HL-60 (cell line): ENCODE results near the gene USP48.

Experiments
- GABPA ChIP-seq: IDR thresholded peaks from 2 replicates; pipeline ENCODE4 v1.6.1; 2012; ENCODE audit warnings: low read depth
- POLR2AphosphoS5 ChIP-seq: IDR thresholded peaks from 2 replicates; pipeline ENCODE4 v1.6.1; 2012; ENCODE audit warnings: low read depth
- TF ChIP-seq, protein P1 (sequence below): IDR thresholded peaks from one replicate; pipeline ENCODE4 v1.5.1; 2011; ENCODE audit warnings: low read length, control low read depth, inconsistent platforms; ENCODE audit not compliant: insufficient read depth
- TF ChIP-seq, protein P2 (sequence below): IDR thresholded peaks from 2 replicates; pipeline ENCODE4 v1.6.1; 2012; ENCODE audit warnings: low read depth; ENCODE audit not compliant: insufficient replicate concordance

DNA sequence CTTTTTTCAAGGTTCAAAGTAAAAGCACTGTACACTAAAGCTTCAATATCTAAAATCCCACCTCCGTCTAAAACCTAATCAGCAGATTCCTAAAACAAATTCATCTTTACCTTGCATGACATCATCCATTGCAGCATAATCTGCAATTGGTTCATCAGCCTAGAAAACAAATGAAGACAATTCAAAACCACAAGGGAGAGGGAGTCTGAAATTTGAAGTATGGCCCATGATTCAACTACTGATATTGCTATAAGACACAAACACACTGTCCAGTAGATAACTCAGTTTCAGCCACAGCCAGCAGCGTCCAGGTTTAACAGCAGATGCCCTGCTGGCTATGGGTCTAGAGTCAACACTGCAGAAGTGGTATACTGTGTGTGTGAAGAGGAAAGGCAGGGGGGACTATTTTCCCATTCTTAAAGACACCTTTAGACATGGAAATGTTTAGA lies 95.8 kb downstream of the USP48 start:
- TF ChIP-seq, protein P1, sequence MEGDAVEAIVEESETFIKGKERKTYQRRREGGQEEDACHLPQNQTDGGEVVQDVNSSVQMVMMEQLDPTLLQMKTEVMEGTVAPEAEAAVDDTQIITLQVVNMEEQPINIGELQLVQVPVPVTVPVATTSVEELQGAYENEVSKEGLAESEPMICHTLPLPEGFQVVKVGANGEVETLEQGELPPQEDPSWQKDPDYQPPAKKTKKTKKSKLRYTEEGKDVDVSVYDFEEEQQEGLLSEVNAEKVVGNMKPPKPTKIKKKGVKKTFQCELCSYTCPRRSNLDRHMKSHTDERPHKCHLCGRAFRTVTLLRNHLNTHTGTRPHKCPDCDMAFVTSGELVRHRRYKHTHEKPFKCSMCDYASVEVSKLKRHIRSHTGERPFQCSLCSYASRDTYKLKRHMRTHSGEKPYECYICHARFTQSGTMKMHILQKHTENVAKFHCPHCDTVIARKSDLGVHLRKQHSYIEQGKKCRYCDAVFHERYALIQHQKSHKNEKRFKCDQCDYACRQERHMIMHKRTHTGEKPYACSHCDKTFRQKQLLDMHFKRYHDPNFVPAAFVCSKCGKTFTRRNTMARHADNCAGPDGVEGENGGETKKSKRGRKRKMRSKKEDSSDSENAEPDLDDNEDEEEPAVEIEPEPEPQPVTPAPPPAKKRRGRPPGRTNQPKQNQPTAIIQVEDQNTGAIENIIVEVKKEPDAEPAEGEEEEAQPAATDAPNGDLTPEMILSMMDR = no peak
- TF ChIP-seq GABPA (no peak), POLR2AphosphoS5 (no peak)
- TF ChIP-seq, protein P2, sequence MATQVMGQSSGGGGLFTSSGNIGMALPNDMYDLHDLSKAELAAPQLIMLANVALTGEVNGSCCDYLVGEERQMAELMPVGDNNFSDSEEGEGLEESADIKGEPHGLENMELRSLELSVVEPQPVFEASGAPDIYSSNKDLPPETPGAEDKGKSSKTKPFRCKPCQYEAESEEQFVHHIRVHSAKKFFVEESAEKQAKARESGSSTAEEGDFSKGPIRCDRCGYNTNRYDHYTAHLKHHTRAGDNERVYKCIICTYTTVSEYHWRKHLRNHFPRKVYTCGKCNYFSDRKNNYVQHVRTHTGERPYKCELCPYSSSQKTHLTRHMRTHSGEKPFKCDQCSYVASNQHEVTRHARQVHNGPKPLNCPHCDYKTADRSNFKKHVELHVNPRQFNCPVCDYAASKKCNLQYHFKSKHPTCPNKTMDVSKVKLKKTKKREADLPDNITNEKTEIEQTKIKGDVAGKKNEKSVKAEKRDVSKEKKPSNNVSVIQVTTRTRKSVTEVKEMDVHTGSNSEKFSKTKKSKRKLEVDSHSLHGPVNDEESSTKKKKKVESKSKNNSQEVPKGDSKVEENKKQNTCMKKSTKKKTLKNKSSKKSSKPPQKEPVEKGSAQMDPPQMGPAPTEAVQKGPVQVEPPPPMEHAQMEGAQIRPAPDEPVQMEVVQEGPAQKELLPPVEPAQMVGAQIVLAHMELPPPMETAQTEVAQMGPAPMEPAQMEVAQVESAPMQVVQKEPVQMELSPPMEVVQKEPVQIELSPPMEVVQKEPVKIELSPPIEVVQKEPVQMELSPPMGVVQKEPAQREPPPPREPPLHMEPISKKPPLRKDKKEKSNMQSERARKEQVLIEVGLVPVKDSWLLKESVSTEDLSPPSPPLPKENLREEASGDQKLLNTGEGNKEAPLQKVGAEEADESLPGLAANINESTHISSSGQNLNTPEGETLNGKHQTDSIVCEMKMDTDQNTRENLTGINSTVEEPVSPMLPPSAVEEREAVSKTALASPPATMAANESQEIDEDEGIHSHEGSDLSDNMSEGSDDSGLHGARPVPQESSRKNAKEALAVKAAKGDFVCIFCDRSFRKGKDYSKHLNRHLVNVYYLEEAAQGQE = no peak
